Measurements from ENCODE around the gene EPS8L2. TPM values are rescaled to one million over a fixed set of nuclear protein-coding genes. Genes with fewer than 3 reads are reported as not detected.

EPS8L2 gene
- total RNA-seq, 1 donor from 2014 or later, result 16.8 TPM

DNA sequence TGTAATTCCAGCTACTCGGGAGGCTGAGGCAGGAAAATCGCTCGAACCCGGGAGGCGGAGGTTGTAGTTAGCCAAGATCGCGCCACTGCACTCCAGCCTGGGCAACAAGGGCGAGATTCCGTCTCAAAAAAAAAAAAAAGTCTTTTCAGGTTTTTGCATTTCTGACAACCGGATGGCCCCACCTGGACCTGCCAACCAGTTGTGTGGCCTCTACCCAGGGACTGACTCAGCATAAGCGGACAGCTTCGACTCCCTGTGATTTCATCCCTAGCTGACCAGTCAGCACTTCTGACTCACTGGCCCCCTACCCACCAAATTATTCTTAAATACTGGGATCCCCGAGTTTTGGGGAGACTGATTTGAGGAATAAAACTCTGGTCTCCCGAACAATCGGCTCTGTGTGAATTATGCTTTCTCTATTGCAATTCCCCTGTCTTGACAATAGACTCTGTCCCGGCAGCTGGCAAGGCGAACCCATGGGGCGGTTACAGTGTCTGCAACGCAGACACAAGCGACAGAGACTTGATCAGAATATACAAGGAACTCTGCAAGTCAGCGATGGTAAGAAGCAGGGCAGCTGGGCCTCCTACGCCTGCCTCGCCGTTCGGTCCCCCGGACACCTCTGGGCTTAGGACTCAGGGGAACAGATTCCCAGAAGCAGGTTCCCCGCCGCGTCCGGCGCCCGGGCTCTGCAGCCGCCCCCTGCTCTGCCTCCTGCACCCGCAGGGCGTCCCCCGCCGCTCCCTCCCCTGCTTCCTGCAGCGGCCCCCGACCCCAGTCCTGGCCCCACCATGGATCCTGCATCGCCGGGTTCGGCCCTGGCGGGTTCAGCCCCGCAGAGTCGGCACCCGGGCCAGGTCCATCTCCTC, 40.5 kb downstream of the EPS8L2 start:
- Mint-ChIP-seq H3K4me1 (ENCODE audit: low read depth) (peaks cover 23% of the 10 kb centered on the region), H3K9me3 (no peaks in the 10 kb centered on the region), H3K27ac (peak overlapping the region; percentile 90), H3K4me3 (peak overlapping the region; percentile 91), H3K36me3 (ENCODE audit: low read depth) (peaks cover 2% of the 10 kb centered on the region), H3K27me3 (ENCODE audit: insufficient read depth) (no peaks in the 10 kb centered on the region)
- peak; percentile 12 for DNase-seq (ENCODE audit: low spot score)
- intact Hi-C loops (cut with micrococcal nuclease), result loop anchor here (1.0 kb wide), 4 partner anchors 18 to 63 kb away; partner anchors contain the start of genes DEAF1, RPLP2 and TMEM80

GRCh38 chr11:747158-748006, 41.4 kb downstream of the EPS8L2 start, which contains the start of gene TALDO1:
Gene TALDO1, plus strand, starts transcription at chr11:747464. Its CDS starts 18 bp downstream, at chr11:747482.
- no peaks in the 10 kb centered on the region for H3K9me3 Mint-ChIP-seq
- peak within 1 kb of the TSS; percentile 91 for H3K4me3 Mint-ChIP-seq
- intact Hi-C loops (cut with micrococcal nuclease), result loop anchor here (1.0 kb wide), 5 partner anchors 19 to 62 kb away; partner anchors contain the start of genes DEAF1, GATD1, RPLP2 and TMEM80
- DNase-seq (ENCODE audit: low spot score), result peak; percentile 88
- peaks cover 2% of the 10 kb centered on the region for H3K36me3 Mint-ChIP-seq (ENCODE audit: low read depth)
- peak within 1 kb of the TSS; percentile 90 for H3K27ac Mint-ChIP-seq
- no peaks in the 10 kb centered on the region for H3K27me3 Mint-ChIP-seq (ENCODE audit: insufficient read depth)
- H3K4me1 Mint-ChIP-seq (ENCODE audit: low read depth), result peaks cover 25% of the 10 kb centered on the region

GRCh38 chr11:748007-748359, 42.0 kb downstream of the EPS8L2 start:
- peak overlapping the region; percentile 64 for H3K27ac Mint-ChIP-seq
- H3K4me1 Mint-ChIP-seq (ENCODE audit: low read depth), result peaks cover 29% of the 10 kb centered on the region
- H3K27me3 Mint-ChIP-seq (ENCODE audit: insufficient read depth), result no peaks in the 10 kb centered on the region
- H3K9me3 Mint-ChIP-seq, result no peaks in the 10 kb centered on the region
- intact Hi-C loops (cut with micrococcal nuclease), result loop anchor here (1.0 kb wide), 1 partner anchor 29 kb away; the partner anchor contains the start of gene GATD1
- no peak for DNase-seq (ENCODE audit: low spot score)
- H3K36me3 Mint-ChIP-seq (ENCODE audit: low read depth), result peaks cover 5% of the 10 kb centered on the region
- H3K4me3 Mint-ChIP-seq, result peak overlapping the region; percentile 90

DNA sequence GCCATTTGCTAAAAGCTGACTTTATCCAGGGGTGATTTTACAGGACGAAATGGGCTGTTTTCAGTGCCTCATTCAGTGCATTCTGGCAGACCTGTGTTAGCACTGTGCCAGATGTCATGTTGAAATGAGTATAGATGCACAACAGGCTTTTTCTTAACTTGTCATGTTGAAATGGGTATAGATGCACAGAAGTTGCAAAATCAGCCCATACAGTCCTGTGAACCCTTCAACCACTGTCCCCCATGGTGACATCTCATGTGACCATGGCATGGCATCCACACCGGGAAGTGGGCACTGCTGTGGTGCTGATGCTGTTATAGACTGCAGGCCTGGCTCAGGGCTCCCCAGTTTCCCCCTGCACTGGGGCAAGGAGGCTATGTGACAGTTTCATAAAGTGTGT, 43.7 kb downstream of the EPS8L2 start:
- peak overlapping the region; percentile 74 for H3K4me3 Mint-ChIP-seq
- H3K27me3 Mint-ChIP-seq (ENCODE audit: insufficient read depth), result no peaks in the 10 kb centered on the region
- peaks cover 29% of the 10 kb centered on the region for H3K4me1 Mint-ChIP-seq (ENCODE audit: low read depth)
- DNase-seq (ENCODE audit: low spot score), result no peak
- H3K36me3 Mint-ChIP-seq (ENCODE audit: low read depth), result peaks cover 5% of the 10 kb centered on the region
- no peak overlapping the region for H3K27ac Mint-ChIP-seq
- intact Hi-C loops (cut with micrococcal nuclease), result no loop called here
- no peaks in the 10 kb centered on the region for H3K9me3 Mint-ChIP-seq

- H3K36me3 Mint-ChIP-seq (ENCODE audit: low read depth), result peaks cover 36% of the 10 kb centered on the region
- H3K4me3 Mint-ChIP-seq, result no peak overlapping the region
- H3K27me3 Mint-ChIP-seq (ENCODE audit: insufficient read depth), result no peaks in the 10 kb centered on the region
- peaks cover 7% of the 10 kb centered on the region for H3K4me1 Mint-ChIP-seq (ENCODE audit: low read depth)
- intact Hi-C loops (cut with micrococcal nuclease), result no loop called here
- H3K27ac Mint-ChIP-seq, result no peak overlapping the region
- no peak for DNase-seq (ENCODE audit: low spot score)
- no peaks in the 10 kb centered on the region for H3K9me3 Mint-ChIP-seq
Measured at GRCh38 chr11:760236-760635, 54.2 kb downstream of the EPS8L2 start.

- no peaks in the 10 kb centered on the region for H3K27me3 Mint-ChIP-seq (ENCODE audit: insufficient read depth)
- H3K9me3 Mint-ChIP-seq, result no peaks in the 10 kb centered on the region
- no peak overlapping the region for H3K4me3 Mint-ChIP-seq
- no peak for DNase-seq (ENCODE audit: low spot score)
- intact Hi-C loops (cut with micrococcal nuclease), result no loop called here
- peaks cover 44% of the 10 kb centered on the region for H3K36me3 Mint-ChIP-seq (ENCODE audit: low read depth)
- H3K27ac Mint-ChIP-seq, result no peak overlapping the region
- peaks cover 10% of the 10 kb centered on the region for H3K4me1 Mint-ChIP-seq (ENCODE audit: low read depth)
Measured at GRCh38 chr11:761526-762108, 55.6 kb downstream of the EPS8L2 start.

- H3K4me1 Mint-ChIP-seq (ENCODE audit: low read depth), result peaks cover 14% of the 10 kb centered on the region
- peak overlapping the region; percentile 55 for H3K27ac Mint-ChIP-seq
- no peaks in the 10 kb centered on the region for H3K9me3 Mint-ChIP-seq
- intact Hi-C loops (cut with micrococcal nuclease), result no loop called here
- no peak for DNase-seq (ENCODE audit: low spot score)
- no peak overlapping the region for H3K4me3 Mint-ChIP-seq
- H3K27me3 Mint-ChIP-seq (ENCODE audit: insufficient read depth), result no peaks in the 10 kb centered on the region
- H3K36me3 Mint-ChIP-seq (ENCODE audit: low read depth), result peaks cover 36% of the 10 kb centered on the region
Measured at GRCh38 chr11:762421-763072, 56.5 kb downstream of the EPS8L2 start.

GRCh38 chr11:763073-763463, 57.0 kb downstream of the EPS8L2 start:
- Mint-ChIP-seq H3K9me3 (no peaks in the 10 kb centered on the region), H3K36me3 (ENCODE audit: low read depth) (peaks cover 34% of the 10 kb centered on the region), H3K4me1 (ENCODE audit: low read depth) (peaks cover 14% of the 10 kb centered on the region), H3K27ac (no peak overlapping the region), H3K27me3 (ENCODE audit: insufficient read depth) (no peaks in the 10 kb centered on the region), H3K4me3 (no peak overlapping the region)
- DNase-seq (ENCODE audit: low spot score), result no peak
- intact Hi-C loops (cut with micrococcal nuclease), result no loop called here

GRCh38 chr11:763549-764321, 57.7 kb downstream of the EPS8L2 start:
- no peak overlapping the region for H3K27ac Mint-ChIP-seq
- intact Hi-C loops (cut with micrococcal nuclease), result no loop called here
- H3K4me1 Mint-ChIP-seq (ENCODE audit: low read depth), result peaks cover 14% of the 10 kb centered on the region
- H3K4me3 Mint-ChIP-seq, result no peak overlapping the region
- peaks cover 32% of the 10 kb centered on the region for H3K36me3 Mint-ChIP-seq (ENCODE audit: low read depth)
- H3K27me3 Mint-ChIP-seq (ENCODE audit: insufficient read depth), result no peaks in the 10 kb centered on the region
- no peak for DNase-seq (ENCODE audit: low spot score)
- H3K9me3 Mint-ChIP-seq, result no peaks in the 10 kb centered on the region

DNA sequence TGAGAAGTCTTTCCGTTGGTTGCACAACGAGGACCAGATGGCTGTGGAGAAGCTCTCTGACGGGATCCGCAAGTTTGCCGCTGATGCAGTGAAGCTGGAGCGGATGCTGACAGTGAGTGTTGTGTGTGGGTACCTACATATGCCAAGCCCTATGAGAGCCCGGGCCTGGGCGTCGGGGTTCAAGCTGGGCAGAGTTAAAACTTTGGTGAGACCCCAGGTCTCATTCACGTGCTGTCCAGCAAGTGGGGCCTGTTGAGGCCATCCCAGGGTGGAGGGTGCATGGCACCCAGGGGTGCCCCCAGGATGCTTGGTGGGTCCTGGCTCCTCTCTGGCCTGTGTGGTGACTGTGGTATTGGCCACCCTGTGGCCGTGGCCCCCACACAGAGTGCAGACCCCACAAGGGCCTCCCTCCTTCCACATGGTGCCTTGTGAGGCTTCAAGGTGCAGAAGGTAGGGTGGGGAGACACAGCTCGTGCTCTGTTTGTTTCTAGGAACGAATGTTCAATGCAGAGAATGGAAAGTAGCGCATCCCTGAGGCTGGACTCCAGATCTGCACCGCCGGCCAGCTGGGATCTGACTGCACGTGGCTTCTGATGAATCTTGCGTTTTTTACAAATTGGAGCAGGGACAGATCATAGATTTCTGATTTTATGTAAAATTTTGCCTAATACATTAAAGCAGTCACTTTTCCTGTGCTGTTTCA, 58.4 kb downstream of the EPS8L2 start:
- Mint-ChIP-seq H3K27me3 (ENCODE audit: insufficient read depth) (no peaks in the 10 kb centered on the region), H3K4me3 (no peak overlapping the region), H3K9me3 (no peaks in the 10 kb centered on the region), H3K4me1 (ENCODE audit: low read depth) (peaks cover 14% of the 10 kb centered on the region), H3K27ac (no peak overlapping the region), H3K36me3 (ENCODE audit: low read depth) (peaks cover 32% of the 10 kb centered on the region)
- DNase-seq (ENCODE audit: low spot score), result no peak
- intact Hi-C loops (cut with micrococcal nuclease), result loop anchor here (1.0 kb wide), 1 partner anchor 36 kb away; no protein-coding TSS in a partner anchor

- intact Hi-C loops (cut with micrococcal nuclease), result loop anchor here (1.0 kb wide), 1 partner anchor 37 kb away; no protein-coding TSS in a partner anchor
- no peak overlapping the region for H3K4me3 Mint-ChIP-seq
- no peaks in the 10 kb centered on the region for H3K27me3 Mint-ChIP-seq (ENCODE audit: insufficient read depth)
- peaks cover 28% of the 10 kb centered on the region for H3K36me3 Mint-ChIP-seq (ENCODE audit: low read depth)
- peaks cover 10% of the 10 kb centered on the region for H3K4me1 Mint-ChIP-seq (ENCODE audit: low read depth)
- peak; percentile 45 for DNase-seq (ENCODE audit: low spot score)
- H3K9me3 Mint-ChIP-seq, result no peaks in the 10 kb centered on the region
- no peak overlapping the region for H3K27ac Mint-ChIP-seq
Measured at GRCh38 chr11:765025-765801, 59.2 kb downstream of the EPS8L2 start.

Measured in activated T-helper 1 cell treated with anti-CD3 and anti-CD28 coated beads, Interleukin-12 subunit alpha, Interleukin-12 subunit beta, Interleukin-2, Interleukin-4 antibody, amounts not matched to agents 30 ng/mL and 10 ng/mL and 1 ng/mL, durations not matched to agents 14 hours and 24 hours and 36 hours (primary cell).